HepG2 (cell line): Measurements from ENCODE around the gene SMOC1. TPM values are rescaled to one million over a fixed set of nuclear protein-coding genes. Genes with fewer than 3 reads are reported as not detected.
A peak's percentile ranks its signal among the peaks of the same experiment; 100 is the strongest.

ENCODE experiments used
- ATRX ChIP-seq: sonication (generic); formaldehyde crosslinking; IDR thresholded peaks from 2 replicates; pipeline ENCODE4 v1.4.0; 2020; ENCODE audit warnings: missing genetic modification reagents, borderline replicate concordance
- CCDC6 ChIP-seq: sonication (generic); formaldehyde crosslinking; IDR thresholded peaks from 2 replicates; pipeline ENCODE4 v1.8.1; 2022; ENCODE audit warnings: mild to moderate bottlenecking, missing genetic modification reagents, moderate library complexity
- CREB1 ChIP-seq, 2 experiments: fragments of 450-650 bp in 1 of 2; IDR thresholded peaks; 2 replicates each; pipeline ENCODE4 v1.6.1; 2016 to 2017; ENCODE audit warnings: control low read depth in 1 of 2, mild to moderate bottlenecking in 1 of 2, missing compliant biosample characterization in 1 of 2, missing genetic modification characterization in 1 of 2
- DMAP1 ChIP-seq: IDR thresholded peaks from 2 replicates; pipeline ENCODE4 v1.6.1; 2016
- EED ChIP-seq: sonication (generic); formaldehyde crosslinking; IDR thresholded peaks from 2 replicates; pipeline ENCODE4 v1.5.0; 2020; ENCODE audit warnings: mild to moderate bottlenecking, missing genetic modification reagents
- ELF3 ChIP-seq: IDR thresholded peaks from 2 replicates; pipeline ENCODE4 v1.6.1; 2016; ENCODE audit warnings: missing genetic modification reagents, missing compliant biosample characterization
- ISX ChIP-seq: sonication (generic); formaldehyde crosslinking; conservative IDR thresholded peaks from 2 replicates; pipeline ENCODE4 v1.5.0; 2020; ENCODE audit warnings: missing genetic modification reagents
- LCORL ChIP-seq, 2 experiments: fragments of 450-650 bp in 1 of 2; sonication (generic) in 1 of 2; formaldehyde crosslinking in 1 of 2; IDR thresholded peaks; 2 replicates each; pipeline versions ENCODE4 v1.5.0 to v1.6.1; 2017 to 2020; ENCODE audit warnings: antibody characterized with exemption in 1 of 2, missing genetic modification reagents in 1 of 2
- MED1 ChIP-seq: sonication (generic); formaldehyde crosslinking; IDR thresholded peaks from 2 replicates; pipeline ENCODE4 v1.4.0; 2020; ENCODE audit warnings: missing genetic modification reagents
- MXD4 ChIP-seq: IDR thresholded peaks from 2 replicates; pipeline ENCODE4 v1.6.1; 2016; ENCODE audit warnings: mild to moderate bottlenecking, missing biosample characterization, missing genetic modification reagents
- NFKB2 ChIP-seq: sonication (generic); formaldehyde crosslinking; IDR thresholded peaks from 2 replicates; pipeline ENCODE4 v1.4.0; 2020; ENCODE audit warnings: missing genetic modification reagents, borderline replicate concordance
- SRSF9 ChIP-seq: fragments of 200-400 bp; formaldehyde crosslinking; IDR thresholded peaks from 2 replicates; pipeline ENCODE4 v1.6.1; 2018; ENCODE audit warnings: borderline replicate concordance, mild to moderate bottlenecking, low read depth, low read length; ENCODE audit not compliant: insufficient read depth, poor library complexity, severe bottlenecking
- TOPORS ChIP-seq: sonication (generic); formaldehyde crosslinking; IDR thresholded peaks from 2 replicates; pipeline ENCODE4 v1.8.0; 2023; ENCODE audit warnings: mild to moderate bottlenecking, missing genetic modification reagents
- ZFP36L2 ChIP-seq: sonication (generic); formaldehyde crosslinking; IDR thresholded peaks from 2 replicates; pipeline ENCODE4 v1.4.0; 2020; ENCODE audit warnings: missing genetic modification reagents
- ZFX ChIP-seq: sonication (generic); formaldehyde crosslinking; IDR thresholded peaks from 2 replicates; pipeline ENCODE4 v1.4.0; 2020; ENCODE audit warnings: mild to moderate bottlenecking, low read depth, missing genetic modification reagents, moderate library complexity
- ZNF383 ChIP-seq: sonication (generic); formaldehyde crosslinking; IDR thresholded peaks from 2 replicates; pipeline ENCODE4 v1.4.0; 2020; ENCODE audit warnings: missing genetic modification reagents, mild to moderate bottlenecking, borderline replicate concordance
- ZNF546 ChIP-seq: sonication (generic); formaldehyde crosslinking; conservative IDR thresholded peaks from 2 replicates; pipeline ENCODE4 v1.8.1; 2023; ENCODE audit warnings: mild to moderate bottlenecking, missing genetic modification reagents
- ZNF670 ChIP-seq: sonication (generic); formaldehyde crosslinking; IDR thresholded peaks from 2 replicates; pipeline ENCODE4 v1.8.0; 2022; ENCODE audit warnings: mild to moderate bottlenecking, missing genetic modification reagents, borderline replicate concordance
- polyA plus RNA-seq, 8 experiments: library from polyadenylated mRNA; depleted of rRNA in 3 of 8; stranded (reverse) in 7 of 8; unstranded in 1 of 8; fragments of >200 nt; fragmentation: Illumina TruSeq in 4 of 8; extraction: Trizol in 4 of 8; gene quantifications; 2 replicates each; pipeline versions ENCODE4 v1.2.1 to v1.2.3, GENCODE V29; 2011 to 2016; ENCODE audit warnings: low read depth in 4 of 8, missing spikeins in 1 of 8, mixed read lengths in 1 of 8; ENCODE audit not compliant: insufficient read depth in 1 of 8
- total RNA-seq, 5 experiments: library from RNA; depleted of rRNA; stranded (reverse); fragments of >200 nt; fragmentation: Illumina TruSeq; extraction: Trizol; gene quantifications; 2 replicates each; pipeline ENCODE4 v1.2.3, GENCODE V29; 2016; ENCODE audit warnings: low read depth in 1 of 5
- TF ChIP-seq, protein P1 (sequence below): IDR thresholded peaks from 2 replicates; pipeline ENCODE4 v1.6.1; 2016; ENCODE audit warnings: control low read depth
- TF ChIP-seq, protein P2 (sequence below): IDR thresholded peaks from 2 replicates; pipeline ENCODE4 v1.6.1; 2012; ENCODE audit warnings: inconsistent platforms
- TF ChIP-seq, protein P3 (sequence below): IDR thresholded peaks from 2 replicates; pipeline ENCODE4 v1.6.1; 2016; ENCODE audit warnings: missing biosample characterization, missing genetic modification reagents, low read depth
- TF ChIP-seq, protein P4 (sequence below): sonication (generic); formaldehyde crosslinking; IDR thresholded peaks from 2 replicates; pipeline ENCODE4 v1.4.0; 2020; ENCODE audit warnings: missing genetic modification reagents, low read depth, mild to moderate bottlenecking, borderline replicate concordance
- TF ChIP-seq, protein P5 (sequence below): sonication (generic); formaldehyde crosslinking; conservative IDR thresholded peaks from 2 replicates; pipeline ENCODE4 v1.4.0; 2020; ENCODE audit warnings: mild to moderate bottlenecking, missing genetic modification reagents, moderate library complexity

Gene SMOC1
- total and polyA plus RNA-seq, 2 of the 13 experiments (the other 11 are each of a cell fraction or from before 2014, with no cell fraction given) = 17.8 to 35.6 TPM

DNA sequence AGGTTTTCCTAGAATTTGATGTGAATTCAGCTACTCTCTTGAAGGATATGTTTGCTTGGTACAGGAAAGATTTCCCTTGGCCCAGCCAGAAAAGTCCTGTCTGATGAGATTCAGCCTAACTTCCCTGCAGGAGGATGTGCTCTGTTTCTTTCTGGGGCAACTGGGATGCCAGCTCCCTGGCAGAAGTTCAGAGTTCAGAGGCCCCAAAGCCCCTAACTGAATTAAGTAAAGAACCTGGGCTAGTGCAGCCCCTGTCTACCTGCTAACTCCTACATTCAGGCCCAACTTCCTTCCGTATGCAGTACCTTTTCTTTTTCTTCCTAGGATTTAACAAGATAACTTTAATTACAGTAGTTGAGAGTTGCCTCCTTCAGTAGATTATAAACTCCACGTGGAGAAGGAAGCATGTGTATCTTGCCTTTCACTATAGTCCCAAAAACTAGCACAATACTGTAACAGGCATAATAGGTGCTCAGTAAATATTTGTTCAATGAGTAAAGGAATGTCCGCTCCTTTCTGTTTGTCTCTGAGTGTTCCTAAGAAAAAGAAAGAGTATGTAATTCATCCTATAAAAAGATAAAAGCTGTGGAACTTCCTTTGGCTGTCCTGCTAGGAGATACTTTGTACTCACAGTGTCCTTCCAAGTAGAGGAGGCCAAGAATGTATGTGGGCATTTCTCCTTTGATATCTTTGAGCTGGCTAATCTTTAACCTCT, 168.5 kb downstream of the SMOC1 start (continued):
- TF ChIP-seq, protein P1, sequence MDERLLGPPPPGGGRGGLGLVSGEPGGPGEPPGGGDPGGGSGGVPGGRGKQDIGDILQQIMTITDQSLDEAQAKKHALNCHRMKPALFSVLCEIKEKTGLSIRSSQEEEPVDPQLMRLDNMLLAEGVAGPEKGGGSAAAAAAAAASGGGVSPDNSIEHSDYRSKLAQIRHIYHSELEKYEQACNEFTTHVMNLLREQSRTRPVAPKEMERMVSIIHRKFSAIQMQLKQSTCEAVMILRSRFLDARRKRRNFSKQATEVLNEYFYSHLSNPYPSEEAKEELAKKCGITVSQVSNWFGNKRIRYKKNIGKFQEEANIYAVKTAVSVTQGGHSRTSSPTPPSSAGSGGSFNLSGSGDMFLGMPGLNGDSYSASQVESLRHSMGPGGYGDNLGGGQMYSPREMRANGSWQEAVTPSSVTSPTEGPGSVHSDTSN (CRISPR knock-in tag) = no peak
- no peak for TF ChIP-seq ISX (CRISPR knock-in tag)
- peak; percentile 38; the same call in 1 of the 2 replicates for TF ChIP-seq ZNF670 (CRISPR knock-in tag)
- no peak for TF ChIP-seq ZFX (CRISPR knock-in tag)
- TF ChIP-seq DMAP1 (CRISPR knock-in tag) = peak; percentile 63; the same call in 1 of the 2 replicates
- TF ChIP-seq, protein P2, sequence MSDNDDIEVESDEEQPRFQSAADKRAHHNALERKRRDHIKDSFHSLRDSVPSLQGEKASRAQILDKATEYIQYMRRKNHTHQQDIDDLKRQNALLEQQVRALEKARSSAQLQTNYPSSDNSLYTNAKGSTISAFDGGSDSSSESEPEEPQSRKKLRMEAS = peak; percentile 45; the same call in 1 of the 2 replicates
- no peak for TF ChIP-seq ZFP36L2
- TF ChIP-seq LCORL (IDR thresholded peaks at IDR 0.05) = no peak
- TF ChIP-seq LCORL (CRISPR knock-in tag; IDR thresholded peaks at IDR 0.05) = 0 out of 2 replicates have a peak, but pooled peaks have one; percentile 27
- TF ChIP-seq ZNF546 (CRISPR knock-in tag) = no peak
- TF ChIP-seq SRSF9 = no peak
- no peak for TF ChIP-seq EED (CRISPR knock-in tag)
- peak; percentile 48; the same call in 1 of the 2 replicates for TF ChIP-seq ELF3 (CRISPR knock-in tag)
- no peak; the same call in 1 of the 2 replicates for TF ChIP-seq MED1 (CRISPR knock-in tag)
- peak; percentile 42; the same call in 1 of the 2 replicates for TF ChIP-seq MXD4 (CRISPR knock-in tag)
- TF ChIP-seq, protein P3, sequence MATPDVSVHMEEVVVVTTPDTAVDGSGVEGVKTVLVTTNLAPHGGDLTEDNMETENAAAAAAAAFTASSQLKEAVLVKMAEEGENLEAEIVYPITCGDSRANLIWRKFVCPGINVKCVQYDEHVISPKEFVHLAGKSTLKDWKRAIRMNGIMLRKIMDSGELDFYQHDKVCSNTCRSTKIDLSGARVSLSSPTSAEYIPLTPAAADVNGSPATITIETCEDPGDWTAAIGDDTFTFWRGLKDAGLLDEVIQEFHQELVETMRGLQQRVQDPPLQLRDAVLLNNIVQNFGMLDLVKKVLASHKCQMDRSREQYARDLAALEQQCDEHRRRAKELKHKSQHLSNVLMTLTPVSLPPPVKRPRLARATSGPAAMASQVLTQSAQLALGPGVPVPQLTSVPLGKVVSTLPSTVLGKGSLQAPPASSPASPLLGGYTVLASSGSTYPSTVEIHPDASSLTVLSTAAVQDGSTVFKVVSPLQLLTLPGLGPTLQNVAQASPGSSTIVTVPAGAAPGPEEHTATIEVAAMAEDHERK (CRISPR knock-in tag) = no peak
- TF ChIP-seq CREB1 (IDR thresholded peaks at IDR 0.05) = no peak
- TF ChIP-seq CREB1 (CRISPR knock-in tag; IDR thresholded peaks at IDR 0.05) = peak; percentile 11; the same call in 1 of the 2 replicates
- TF ChIP-seq, protein P4, sequence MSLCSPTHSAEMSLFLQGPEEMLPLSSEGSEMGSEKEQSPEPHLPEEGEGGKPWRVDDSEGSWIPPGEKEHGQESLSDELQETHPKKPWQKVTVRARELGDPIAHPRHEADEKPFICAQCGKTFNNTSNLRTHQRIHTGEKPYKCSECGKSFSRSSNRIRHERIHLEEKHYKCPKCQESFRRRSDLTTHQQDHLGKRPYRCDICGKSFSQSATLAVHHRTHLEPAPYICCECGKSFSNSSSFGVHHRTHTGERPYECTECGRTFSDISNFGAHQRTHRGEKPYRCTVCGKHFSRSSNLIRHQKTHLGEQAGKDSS (CRISPR knock-in tag) = no peak
- TF ChIP-seq, protein P5, sequence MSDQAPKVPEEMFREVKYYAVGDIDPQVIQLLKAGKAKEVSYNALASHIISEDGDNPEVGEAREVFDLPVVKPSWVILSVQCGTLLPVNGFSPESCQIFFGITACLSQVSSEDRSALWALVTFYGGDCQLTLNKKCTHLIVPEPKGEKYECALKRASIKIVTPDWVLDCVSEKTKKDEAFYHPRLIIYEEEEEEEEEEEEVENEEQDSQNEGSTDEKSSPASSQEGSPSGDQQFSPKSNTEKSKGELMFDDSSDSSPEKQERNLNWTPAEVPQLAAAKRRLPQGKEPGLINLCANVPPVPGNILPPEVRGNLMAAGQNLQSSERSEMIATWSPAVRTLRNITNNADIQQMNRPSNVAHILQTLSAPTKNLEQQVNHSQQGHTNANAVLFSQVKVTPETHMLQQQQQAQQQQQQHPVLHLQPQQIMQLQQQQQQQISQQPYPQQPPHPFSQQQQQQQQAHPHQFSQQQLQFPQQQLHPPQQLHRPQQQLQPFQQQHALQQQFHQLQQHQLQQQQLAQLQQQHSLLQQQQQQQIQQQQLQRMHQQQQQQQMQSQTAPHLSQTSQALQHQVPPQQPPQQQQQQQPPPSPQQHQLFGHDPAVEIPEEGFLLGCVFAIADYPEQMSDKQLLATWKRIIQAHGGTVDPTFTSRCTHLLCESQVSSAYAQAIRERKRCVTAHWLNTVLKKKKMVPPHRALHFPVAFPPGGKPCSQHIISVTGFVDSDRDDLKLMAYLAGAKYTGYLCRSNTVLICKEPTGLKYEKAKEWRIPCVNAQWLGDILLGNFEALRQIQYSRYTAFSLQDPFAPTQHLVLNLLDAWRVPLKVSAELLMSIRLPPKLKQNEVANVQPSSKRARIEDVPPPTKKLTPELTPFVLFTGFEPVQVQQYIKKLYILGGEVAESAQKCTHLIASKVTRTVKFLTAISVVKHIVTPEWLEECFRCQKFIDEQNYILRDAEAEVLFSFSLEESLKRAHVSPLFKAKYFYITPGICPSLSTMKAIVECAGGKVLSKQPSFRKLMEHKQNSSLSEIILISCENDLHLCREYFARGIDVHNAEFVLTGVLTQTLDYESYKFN (CRISPR knock-in tag) = peak; percentile 86
- TF ChIP-seq NFKB2 (CRISPR knock-in tag) = no peak
- TF ChIP-seq ATRX (CRISPR knock-in tag) = no peak
- TF ChIP-seq CCDC6 = no peak
- TF ChIP-seq TOPORS (CRISPR knock-in tag) = no peak
- no peak for TF ChIP-seq ZNF383 (CRISPR knock-in tag)
